ENCODE data around the gene PCBP4. TPM values are rescaled to one million over a fixed set of nuclear protein-coding genes. Genes with fewer than 3 reads are reported as not detected.
"Not testable (repeated sequence)": the region's sequence is repeated elsewhere in the genome, so short reads cannot be mapped to it uniquely, and the experiment has no call there.

Gene PCBP4
- total RNA-seq, 1 donor from 2014 or later: 21.1 TPM

GRCh38 chr3:51934991-51935885 is 32.0 kb downstream of the PCBP4 start:
- intact Hi-C loops (cut with micrococcal nuclease): no loop called here
- no peak overlapping the region for H3K27ac Mint-ChIP-seq
- peaks cover 62% of the 10 kb centered on the region for H3K36me3 Mint-ChIP-seq (ENCODE audit: low read depth)
- no peaks in the 10 kb centered on the region for H3K9me3 Mint-ChIP-seq
- peak; percentile 7 for DNase-seq (ENCODE audit: low spot score)
- peaks cover 8% of the 10 kb centered on the region for H3K4me1 Mint-ChIP-seq (ENCODE audit: low read depth)
- no peak overlapping the region for H3K4me3 Mint-ChIP-seq (ENCODE audit: low read depth)
- no peaks in the 10 kb centered on the region for H3K27me3 Mint-ChIP-seq (ENCODE audit: low read depth)

DNA sequence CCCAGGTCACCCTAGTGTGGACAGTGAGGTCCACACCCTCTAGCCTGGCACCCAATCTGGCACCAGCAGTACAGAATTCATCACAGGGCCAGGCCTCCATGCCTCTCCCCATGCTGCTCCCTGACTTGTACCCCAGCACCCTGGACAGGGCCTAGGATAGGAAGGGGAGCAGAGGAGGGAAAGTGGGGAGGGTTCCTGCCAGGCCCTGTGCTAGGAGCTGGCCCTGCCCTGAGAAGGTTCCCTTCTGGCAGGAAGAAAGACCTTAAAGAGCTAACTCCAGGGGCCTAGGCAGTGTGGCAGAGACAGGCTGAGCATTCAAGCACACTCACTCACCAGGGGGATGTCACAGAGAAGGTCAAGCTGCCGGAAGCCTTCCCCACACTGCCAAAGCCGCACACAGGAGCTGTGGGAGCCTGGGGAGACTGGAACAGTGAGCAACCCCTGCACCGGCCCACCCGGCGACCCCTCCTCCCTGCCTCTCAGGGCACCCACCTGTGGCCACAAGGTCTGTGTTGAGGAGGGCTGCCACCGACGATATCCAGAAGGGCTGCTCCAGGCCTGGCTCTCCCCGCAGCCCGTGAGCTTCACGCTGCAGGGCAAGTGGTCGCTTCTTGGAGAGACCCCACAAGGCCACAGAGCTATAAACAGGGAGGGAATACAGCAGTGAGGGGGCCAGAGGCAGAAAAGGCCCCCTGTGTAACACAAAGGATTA is 33.0 kb downstream of the PCBP4 start:
- Mint-ChIP-seq H3K4me1 (ENCODE audit: low read depth) (peaks cover 6% of the 10 kb centered on the region), H3K27ac (no peak overlapping the region), H3K27me3 (ENCODE audit: low read depth) (no peaks in the 10 kb centered on the region), H3K9me3 (no peaks in the 10 kb centered on the region), H3K36me3 (ENCODE audit: low read depth) (peaks cover 55% of the 10 kb centered on the region), H3K4me3 (ENCODE audit: low read depth) (no peak overlapping the region)
- peak; percentile 6 for DNase-seq (ENCODE audit: low spot score)
- intact Hi-C loops (cut with micrococcal nuclease): no loop called here

- Mint-ChIP-seq H3K27ac (no peak overlapping the region), H3K4me3 (ENCODE audit: low read depth) (no peak overlapping the region)
- intact Hi-C loops (cut with micrococcal nuclease): no loop called here
These were observed 33.6 kb downstream of the PCBP4 start for GRCh38 chr3:51933471-51934138.

GRCh38 chr3:51932471-51933370 is 34.5 kb downstream of the PCBP4 start:
- Mint-ChIP-seq H3K36me3 (ENCODE audit: low read depth) (peaks cover 42% of the 10 kb centered on the region), H3K4me3 (ENCODE audit: low read depth) (no peak overlapping the region), H3K4me1 (ENCODE audit: low read depth) (no peaks in the 10 kb centered on the region), H3K27ac (no peak overlapping the region), H3K27me3 (ENCODE audit: low read depth) (no peaks in the 10 kb centered on the region), H3K9me3 (no peaks in the 10 kb centered on the region)
- peak; percentile 5 for DNase-seq (ENCODE audit: low spot score)
- intact Hi-C loops (cut with micrococcal nuclease): no loop called here

More at GRCh38 chr3:51933471-51934138, 33.6 kb downstream of the PCBP4 start:
- Mint-ChIP-seq H3K9me3 (no peaks in the 10 kb centered on the region), H3K27me3 (ENCODE audit: low read depth) (no peaks in the 10 kb centered on the region), H3K36me3 (ENCODE audit: low read depth) (peaks cover 51% of the 10 kb centered on the region), H3K4me1 (ENCODE audit: low read depth) (peaks cover 3% of the 10 kb centered on the region)
- no peak for DNase-seq (ENCODE audit: low spot score)

- no peak for DNase-seq (ENCODE audit: low spot score)
- no peaks in the 10 kb centered on the region for H3K27me3 Mint-ChIP-seq (ENCODE audit: low read depth)
- no peak overlapping the region for H3K27ac Mint-ChIP-seq
- H3K4me3 Mint-ChIP-seq (ENCODE audit: low read depth): no peak overlapping the region
- H3K4me1 Mint-ChIP-seq (ENCODE audit: low read depth): no peaks in the 10 kb centered on the region
- intact Hi-C loops (cut with micrococcal nuclease): no loop called here
- peaks cover 32% of the 10 kb centered on the region for H3K36me3 Mint-ChIP-seq (ENCODE audit: low read depth)
- no peaks in the 10 kb centered on the region for H3K9me3 Mint-ChIP-seq
These were observed 35.5 kb downstream of the PCBP4 start for GRCh38 chr3:51931756-51932155.

- H3K36me3 Mint-ChIP-seq (ENCODE audit: low read depth): peaks cover 22% of the 10 kb centered on the region
- H3K4me1 Mint-ChIP-seq (ENCODE audit: low read depth): no peaks in the 10 kb centered on the region
- H3K9me3 Mint-ChIP-seq: no peaks in the 10 kb centered on the region
These were observed 36.8 kb downstream of the PCBP4 start for GRCh38 chr3:51930439-51930838.

DNA sequence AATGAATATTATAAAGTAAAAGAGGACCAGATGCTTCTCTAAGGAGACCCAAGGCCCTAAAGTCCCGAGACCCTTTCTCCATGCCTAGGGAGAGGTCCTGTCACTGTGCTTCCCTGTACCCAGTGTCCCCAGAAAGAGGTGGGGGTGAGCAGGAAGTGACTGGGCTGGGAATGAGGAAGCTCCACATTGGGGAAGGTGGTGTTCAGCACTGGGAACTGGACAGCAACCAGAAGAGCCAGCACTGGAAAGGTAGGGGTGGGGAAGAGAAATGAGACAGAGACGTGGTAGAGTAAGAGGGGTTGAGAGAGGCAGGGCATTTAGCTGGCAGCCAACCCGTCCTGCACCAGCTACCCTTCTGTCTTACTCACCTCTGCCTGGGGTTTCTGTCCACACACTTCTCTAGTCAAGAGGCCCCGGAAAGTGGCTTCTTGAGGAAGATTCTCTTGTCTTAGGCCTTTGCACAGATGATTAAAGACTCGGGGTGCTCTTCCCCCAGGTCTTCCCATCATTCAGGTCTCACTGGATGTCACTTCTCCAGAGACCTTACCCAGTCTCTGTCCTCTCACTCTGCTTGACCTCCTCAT is 37.7 kb downstream of the PCBP4 start:
- Mint-ChIP-seq H3K4me3 (ENCODE audit: low read depth) (no peak overlapping the region), H3K4me1 (ENCODE audit: low read depth) (no peaks in the 10 kb centered on the region), H3K27ac (no peak overlapping the region), H3K9me3 (no peaks in the 10 kb centered on the region), H3K27me3 (ENCODE audit: low read depth) (no peaks in the 10 kb centered on the region), H3K36me3 (ENCODE audit: low read depth) (peaks cover 16% of the 10 kb centered on the region)
- intact Hi-C loops (cut with micrococcal nuclease): no loop called here
- DNase-seq (ENCODE audit: low spot score): no peak

More at GRCh38 chr3:51930439-51930838, 36.8 kb downstream of the PCBP4 start:
- H3K27me3 Mint-ChIP-seq (ENCODE audit: low read depth): no peaks in the 10 kb centered on the region
- no peak for DNase-seq (ENCODE audit: low spot score)
- no peak overlapping the region for H3K4me3 Mint-ChIP-seq (ENCODE audit: low read depth)
- intact Hi-C loops (cut with micrococcal nuclease): no loop called here
- H3K27ac Mint-ChIP-seq: no peak overlapping the region

GRCh38 chr3:51928981-51929380 is 38.3 kb downstream of the PCBP4 start:
- H3K4me1 Mint-ChIP-seq (ENCODE audit: low read depth); intact Hi-C loops (cut with micrococcal nuclease): not testable (repeated sequence)

GRCh38 chr3:51928438-51928837 is 38.8 kb downstream of the PCBP4 start:
- H3K4me3 Mint-ChIP-seq (ENCODE audit: low read depth): no peak overlapping the region
- H3K27me3 Mint-ChIP-seq (ENCODE audit: low read depth): no peaks in the 10 kb centered on the region
- DNase-seq (ENCODE audit: low spot score): no peak
- intact Hi-C loops (cut with micrococcal nuclease): no loop called here
- no peaks in the 10 kb centered on the region for H3K4me1 Mint-ChIP-seq (ENCODE audit: low read depth)
- peaks cover 5% of the 10 kb centered on the region for H3K36me3 Mint-ChIP-seq (ENCODE audit: low read depth)
- H3K9me3 Mint-ChIP-seq: no peaks in the 10 kb centered on the region
- H3K27ac Mint-ChIP-seq: no peak overlapping the region

More at GRCh38 chr3:51928981-51929380, 38.3 kb downstream of the PCBP4 start:
- H3K27ac Mint-ChIP-seq; DNase-seq (ENCODE audit: low spot score); H3K4me3 Mint-ChIP-seq (ENCODE audit: low read depth); H3K9me3 Mint-ChIP-seq; H3K27me3 Mint-ChIP-seq (ENCODE audit: low read depth): not testable (repeated sequence)
- peaks cover 10% of the 10 kb centered on the region for H3K36me3 Mint-ChIP-seq (ENCODE audit: low read depth)

- Mint-ChIP-seq H3K36me3 (ENCODE audit: low read depth) (no peaks in the 10 kb centered on the region), H3K9me3 (no peaks in the 10 kb centered on the region)
These were observed 39.9 kb downstream of the PCBP4 start for GRCh38 chr3:51927061-51927977.

GRCh38 chr3:51921081-51921578 is 46.1 kb downstream of the PCBP4 start:
- Mint-ChIP-seq H3K9me3 (no peaks in the 10 kb centered on the region), H3K27me3 (ENCODE audit: low read depth) (peaks cover 19% of the 10 kb centered on the region), H3K4me1 (ENCODE audit: low read depth) (no peaks in the 10 kb centered on the region), H3K27ac (no peak overlapping the region), H3K4me3 (ENCODE audit: low read depth) (no peak overlapping the region), H3K36me3 (ENCODE audit: low read depth) (no peaks in the 10 kb centered on the region)
- intact Hi-C loops (cut with micrococcal nuclease): no loop called here
- DNase-seq (ENCODE audit: low spot score): no peak

More at GRCh38 chr3:51927061-51927977, 39.9 kb downstream of the PCBP4 start:
- no peak overlapping the region for H3K27ac Mint-ChIP-seq
- H3K4me1 Mint-ChIP-seq (ENCODE audit: low read depth): no peaks in the 10 kb centered on the region
- H3K4me3 Mint-ChIP-seq (ENCODE audit: low read depth): no peak overlapping the region
- intact Hi-C loops (cut with micrococcal nuclease): no loop called here
- H3K27me3 Mint-ChIP-seq (ENCODE audit: low read depth): no peaks in the 10 kb centered on the region
- DNase-seq (ENCODE audit: low spot score): no peak

All from activated T-helper 2 cell treated with anti-CD3 and anti-CD28 coated beads, Interferon-gamma antibody, Interleukin-2, Interleukin-4, amounts not matched to agents 10 μg/mL and 5 μg/mL and 100 μg/mL, durations not matched to agents 14 hours and 24 hours and 36 hours (primary cell).